Adrenal gland (tissue), 12 donors: Measurements from ENCODE around the gene SERTAD3. TPM values are rescaled to one million over a fixed set of nuclear protein-coding genes. Genes with fewer than 3 reads are reported as not detected.
A peak's percentile ranks its signal among the peaks of the same experiment; 100 is the strongest.

Source experiments
- DNase-seq, 7 donors: peaks; one replicate each; pipeline ENCODE4 v3.0.0-alpha.2; 2019 to 2020
- H3K27ac ChIP-seq, 5 donors: fragments of 200-600 bp; sonication (generic) in 4 of 5; 1 replicate in 3 of 5; 2 replicates in 2 of 5; pipeline versions ENCODE4 v1.5.1 to v1.8.0; 2016 to 2020; ENCODE audit warnings: mild to moderate bottlenecking in 1 of 5
- H3K27me3 ChIP-seq: fragments of 200-600 bp; 2 replicates; pipeline ENCODE4 v1.8.0; 2021
- H3K36me3 ChIP-seq, 2 donors: fragments of 200-600 bp; replicated peaks in 1 of 2; 1 replicate in 1 of 2; 2 replicates in 1 of 2; pipeline versions ENCODE4 v1.5.1 to v1.8.0; 2018 to 2022
- H3K4me1 ChIP-seq, 2 donors: fragments of 200-600 bp; replicated peaks in 1 of 2; 1 replicate in 1 of 2; 2 replicates in 1 of 2; pipeline versions ENCODE4 v1.5.1 to v1.8.0; 2018 to 2021
- H3K4me3 ChIP-seq, 4 donors: fragments of 200-600 bp; sonication (generic) in 3 of 4; one replicate each; pipeline ENCODE4 v1.5.1; 2016 to 2018
- H3K9me3 ChIP-seq, 3 donors: fragments of 200-600 bp; sonication (generic) in 1 of 3; replicated peaks in 1 of 3; 1 replicate in 2 of 3; 2 replicates in 1 of 3; pipeline versions ENCODE4 v1.5.1 to v1.8.0; 2016 to 2021
- CTCF ChIP-seq, 6 experiments: fragments of 450-650 bp in 4 of 6; fragments of 200-600 bp in 2 of 6; sonication (generic) in 1 of 6; IDR thresholded peaks; 1 replicate in 5 of 6; 2 replicates in 1 of 6; pipeline versions ENCODE4 v1.5.1 to v1.8.0; 2016 to 2021; ENCODE audit warnings: antibody characterized with exemption in 6 of 6, mild to moderate bottlenecking in 2 of 6, moderate library complexity in 1 of 6
- POLR2A ChIP-seq, 2 donors: fragments of 450-650 bp; IDR thresholded peaks; one replicate each; pipeline ENCODE4 v1.6.1; 2017; ENCODE audit warnings: antibody characterized with exemption in 2 of 2, mild to moderate bottlenecking in 2 of 2, moderate library complexity in 1 of 2
- WGBS, 4 donors: extraction: QIAGEN DNeasy Blood & Tissue Kit in 2 of 4; methylation state at CpG; one replicate each; pipeline versions ENCODE4 v1.1.5 to v1.1.7; 2013 to 2017; 5-methylcytosine and 5-hydroxymethylcytosine counted together
- intact Hi-C, 2 donors: fragments of 100-400 bp; cut with DNase I; formaldehyde crosslinking; loops; one replicate each; pipeline versions ENCODE4 v1.14.1 to v1.15.0; 2022 to 2023
- polyA plus RNA-seq, 3 donors: library from polyadenylated mRNA; stranded (reverse); fragments of 200-250 nt in 2 of 3; fragments of 350-450 nt in 1 of 3; fragmentation: Illumina TruSeq in 1 of 3; extraction: RNeasy Lipid Tissue Mini Kit (QIAGEN cat#74804) in 1 of 3; gene quantifications; one replicate each; pipeline ENCODE4 v1.2.3, GENCODE V29; 2013 to 2014
- small RNA-seq, 2 donors: library from RNA; depleted of rRNA; stranded (forward); fragments of <200 nt; gene quantifications; one replicate each; pipeline ENCODE3, GENCODE V24; 2016
- total RNA-seq, 9 donors: library from RNA; depleted of rRNA in 4 of 9; stranded (reverse); fragments of >200 nt in 4 of 9; fragments of 120-200 nt in 1 of 9; fragmentation: NEBNext Ultra II Directional in 1 of 9; extraction: Animal tissue kit (Norgen Biotek cat#: 25700) in 1 of 9; gene quantifications; one replicate each; pipeline versions ENCODE4 v1.1.0 to v1.2.4, GENCODE V29; 2013 to 2023
- donor health status: healthy with polysubstance abuse.
- donor health status: Bipolar disorder and iron deficiency.
- donor health status: DM: yes; HTN: yes; CAD: no.
- donor health status: DM: no; HTN: no; CAD: no.
- donor health status: DM: no; HTN: no; CAD: no.
- donor health status: DM: yes; HTN: yes; CAD: no.

SERTAD3 gene
- total and polyA plus RNA-seq, 12 donors, result 12.1 to 60.2 (median 29.5) TPM

DNA sequence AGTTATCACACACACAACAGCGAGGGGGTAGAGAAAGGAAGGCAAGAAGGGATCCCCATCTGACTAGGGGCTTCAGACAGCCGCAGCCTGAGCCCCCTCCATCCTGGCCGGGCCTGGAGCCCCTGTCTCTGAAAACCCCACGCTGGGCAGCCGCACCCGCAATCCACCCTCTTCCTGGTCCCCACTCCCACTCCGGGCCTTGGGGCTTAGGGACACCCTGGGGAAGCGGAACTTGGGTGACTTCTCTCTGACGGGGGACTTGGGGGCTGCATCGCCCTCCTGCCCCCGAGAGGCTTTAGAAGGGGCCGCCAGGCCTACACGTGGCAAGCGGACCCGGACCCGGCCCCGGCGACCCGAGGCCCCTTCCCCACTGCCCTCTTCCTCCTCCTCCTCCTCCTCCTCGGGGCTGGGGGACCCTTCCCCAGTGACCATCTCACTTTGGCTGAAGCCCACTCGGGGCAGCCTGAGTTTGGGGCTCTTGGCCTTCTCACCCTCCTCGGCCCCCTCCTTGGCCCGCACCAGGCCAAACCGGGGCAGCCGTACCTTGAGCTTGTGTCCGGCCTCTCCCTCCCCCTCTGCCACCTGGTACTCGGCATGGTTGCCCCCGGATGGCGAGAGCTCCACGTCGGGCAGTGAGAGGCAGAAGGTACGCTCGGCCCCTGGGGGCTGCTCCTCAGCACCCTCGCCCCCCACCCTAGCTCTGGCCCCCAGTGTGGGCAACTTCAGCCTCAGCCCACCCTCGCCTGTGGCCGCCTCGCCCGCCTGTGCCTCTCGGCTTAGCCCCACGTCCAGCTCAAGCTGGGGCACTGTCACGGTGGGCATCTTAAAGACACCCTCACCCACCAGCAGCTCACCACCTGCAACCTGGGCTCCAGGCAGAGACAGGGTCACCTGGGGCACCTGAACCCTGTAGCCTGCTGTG, 50.0 kb downstream of the SERTAD3 start:
- H3K9me3 ChIP-seq, result no peaks in the 10 kb centered on the region
- no peak overlapping the region for H3K4me3 ChIP-seq
- no peak overlapping the region for H3K27ac ChIP-seq
- H3K4me1 ChIP-seq, result peaks cover 0 to 8% of the 10 kb centered on the region in 2 donors
- no peaks in the 10 kb centered on the region for H3K36me3 ChIP-seq
- DNase-seq, result no peak
- TF ChIP-seq CTCF (IDR thresholded peaks at IDR 0.05) (no peak), POLR2A (IDR thresholded peaks at IDR 0.05) (no peak)
- intact Hi-C loops, result no loop called here
- no peaks in the 10 kb centered on the region for H3K27me3 ChIP-seq
- WGBS, 4 donors, result 88 to 94% (median 93%) methylated on average over 23 to 41 of the region's 41 CpGs

GRCh38 chr19:40392894-40393517, 51.1 kb downstream of the SERTAD3 start:
- peaks cover 7 to 8% of the 10 kb centered on the region in 2 donors for H3K4me1 ChIP-seq
- H3K27me3 ChIP-seq, result no peaks in the 10 kb centered on the region
- no peak overlapping the region for H3K4me3 ChIP-seq
- TF ChIP-seq POLR2A (IDR thresholded peaks at IDR 0.05) (no peak), CTCF (IDR thresholded peaks at IDR 0.05) (peak in 5 of 6 experiments; percentile 16 to 50 (median 39))
- peak overlapping the region in 3 of 5 donors; percentile 3 to 21 (median 10) for H3K27ac ChIP-seq
- no peaks in the 10 kb centered on the region for H3K9me3 ChIP-seq
- DNase-seq, result peak in 2 of 7 donors; percentile 44 to 45
- WGBS, 4 donors, result 24 to 40% (median 30%) methylated on average over 6 to 9 of the region's 9 CpGs
- intact Hi-C loops, result no loop called here
- no peaks in the 10 kb centered on the region for H3K36me3 ChIP-seq

- no peak for TF ChIP-seq POLR2A (IDR thresholded peaks at IDR 0.05)
- TF ChIP-seq CTCF (IDR thresholded peaks at IDR 0.05), result no peak
- no peak for DNase-seq
- H3K9me3 ChIP-seq, result no peaks in the 10 kb centered on the region
- 65 to 80% (median 76%) methylated on average over 8 of the region's 8 CpGs for WGBS, 4 donors
- intact Hi-C loops, result no loop called here
- H3K36me3 ChIP-seq, result no peaks in the 10 kb centered on the region
- no peak overlapping the region for H3K27ac ChIP-seq
- H3K4me1 ChIP-seq, result peaks cover 7 to 8% of the 10 kb centered on the region in 2 donors
- no peak overlapping the region for H3K4me3 ChIP-seq
- no peaks in the 10 kb centered on the region for H3K27me3 ChIP-seq
Observed at GRCh38 chr19:40392123-40392522, 52.0 kb downstream of the SERTAD3 start.

Small RNA genes lying within 50 kb of the gene (small RNA-seq; reads per million reads assigned to genes)
- 0 reads per million in 2 donors for gene RF00017

Other genes starting within 250 kb of the SERTAD3 start
- gene TTC9B, start 226.0 kb downstream of the SERTAD3 start, total RNA-seq, result 1 to 10 TPM in 1 of 9 donors, under 1 TPM in 1, not detected in 7; 0.32 to 2.6 TPM
- gene TTC9B, start 226.0 kb downstream of the SERTAD3 start, polyA plus RNA-seq, result under 1 TPM in 2 of 3 donors, not detected in 1; 0.51 to 0.56 TPM
- 1 to 10 TPM in 4 of 9 donors, under 1 TPM in 2, not detected in 3; 0.22 to 3.0 (median 1.2) TPM for gene CCNP, start 217.6 kb downstream of the SERTAD3 start, total RNA-seq
- gene CCNP, start 217.6 kb downstream of the SERTAD3 start, polyA plus RNA-seq, result 1 to 10 TPM in 1 of 3 donors, under 1 TPM in 1, not detected in 1; 0.72 to 1.0 TPM
- gene AKT2, start 159.0 kb downstream of the SERTAD3 start, total RNA-seq, result 100 to 1,000 TPM in 6 of 9 donors, 10 to 100 TPM in 3; 49.2 to 195 (median 119) TPM
- 100 to 1,000 TPM in 2 of 3 donors, 10 to 100 TPM in 1; 72.9 to 123 (median 107) TPM for gene AKT2, start 159.0 kb downstream of the SERTAD3 start, polyA plus RNA-seq
- gene C19orf47, start 95.9 kb downstream of the SERTAD3 start, total RNA-seq, result 10 to 100 TPM in 8 of 9 donors, 1 to 10 TPM in 1; 7.0 to 18.2 (median 14.5) TPM
- 10 to 100 TPM in 2 of 3 donors, 1 to 10 TPM in 1; 7.7 to 20.9 (median 17.5) TPM for gene C19orf47, start 95.9 kb downstream of the SERTAD3 start, polyA plus RNA-seq
- gene PLD3, start 95.6 kb downstream of the SERTAD3 start, total RNA-seq, result 1,000 to 10,000 TPM in 1 of 9 donors, 100 to 1,000 TPM in 8; 329 to 1,019 (median 528) TPM
- gene PLD3, start 95.6 kb downstream of the SERTAD3 start, polyA plus RNA-seq, result 100 to 1,000 TPM; 170 to 374 (median 280) TPM
- gene HIPK4, start 54.2 kb downstream of the SERTAD3 start, total RNA-seq, result under 1 TPM in 7 of 9 donors, not detected in 2; 0.06 to 0.34 (median 0.18) TPM
- under 1 TPM in 2 of 3 donors, not detected in 1; 0.20 to 0.24 TPM for gene HIPK4, start 54.2 kb downstream of the SERTAD3 start, polyA plus RNA-seq
- gene PRX, start 31.0 kb downstream of the SERTAD3 start, total RNA-seq, result 10 to 100 TPM in 5 of 9 donors, 1 to 10 TPM in 4; 5.4 to 12.8 (median 10.4) TPM
- gene PRX, start 31.0 kb downstream of the SERTAD3 start, polyA plus RNA-seq, result 1 to 10 TPM; 3.2 to 6.6 (median 3.9) TPM
- 10 to 100 TPM; 10.2 to 20.8 (median 13.3) TPM for gene SERTAD1, start 18.3 kb downstream of the SERTAD3 start, total RNA-seq
- 10 to 100 TPM in 2 of 3 donors, 1 to 10 TPM in 1; 1.7 to 20.6 (median 11.1) TPM for gene SERTAD1, start 18.3 kb downstream of the SERTAD3 start, polyA plus RNA-seq
- gene BLVRB, start 21.4 kb upstream of the SERTAD3 start, total RNA-seq, result 100 to 1,000 TPM in 5 of 9 donors, 10 to 100 TPM in 4; 85.8 to 303 (median 122) TPM
- 100 to 1,000 TPM in 2 of 3 donors, 10 to 100 TPM in 1; 53.8 to 189 (median 124) TPM for gene BLVRB, start 21.4 kb upstream of the SERTAD3 start, polyA plus RNA-seq
- gene SPTBN4, start 22.7 kb upstream of the SERTAD3 start, total RNA-seq, result 1 to 10 TPM in 8 of 9 donors, under 1 TPM in 1; 0.91 to 5.4 (median 3.2) TPM
- 10 to 100 TPM in 1 of 3 donors, 1 to 10 TPM in 2; 2.2 to 46.7 (median 9.9) TPM for gene SPTBN4, start 22.7 kb upstream of the SERTAD3 start, polyA plus RNA-seq
- 10 to 100 TPM; 12.5 to 96.3 (median 49.7) TPM for gene SHKBP1, start 132.5 kb upstream of the SERTAD3 start, total RNA-seq
- gene SHKBP1, start 132.5 kb upstream of the SERTAD3 start, polyA plus RNA-seq, result 100 to 1,000 TPM in 2 of 3 donors, 10 to 100 TPM in 1; 17.8 to 157 (median 118) TPM
- gene LTBP4, start 157.0 kb upstream of the SERTAD3 start, total RNA-seq, result 100 to 1,000 TPM in 6 of 9 donors, 10 to 100 TPM in 3; 17.7 to 205 (median 118) TPM
- gene LTBP4, start 157.0 kb upstream of the SERTAD3 start, polyA plus RNA-seq, result 100 to 1,000 TPM in 2 of 3 donors, 10 to 100 TPM in 1; 15.3 to 272 (median 142) TPM
- 10 to 100 TPM in 7 of 9 donors, 1 to 10 TPM in 2; 5.9 to 53.5 (median 30.2) TPM for gene NUMBL, start 246.3 kb upstream of the SERTAD3 start, total RNA-seq
- 10 to 100 TPM in 2 of 3 donors, 1 to 10 TPM in 1; 3.2 to 60.6 (median 29.7) TPM for gene NUMBL, start 246.3 kb upstream of the SERTAD3 start, polyA plus RNA-seq